Purkinje cell (primary cell): ENCODE data around the gene SH3D19. TPM values are rescaled to one million over a fixed set of nuclear protein-coding genes. Genes with fewer than 3 reads are reported as not detected.

Experiments used
- polyA plus RNA-seq: library from polyadenylated mRNA; unstranded; fragments of >200 nt; fragmentation: Nextera tagmentation; gene quantifications from 2 replicates; pipeline ENCODE4 v1.2.1, GENCODE V29; 2014

SH3D19 gene
- polyA plus RNA-seq: 11.0 and 14.0 TPM in 2 replicates

GRCh38 chr4:151325111-151325948, at the start of gene SH3D19:
TSS of gene SH3D19 (minus strand) at chr4:151325605. CDS start at chr4:151325352, 253 bp downstream.

GRCh38 chr4:151276787-151277562, 48.4 kb downstream of the SH3D19 start, which contains the start of gene PRSS48:
TSS of gene PRSS48 (plus strand) at chr4:151277161. CDS start at chr4:151277173, 12 bp downstream.

GRCh38 chr4:151099229-151099975, 226.0 kb downstream of the SH3D19 start, which contains the start of gene RPS3A:
TSS of gene RPS3A (plus strand) at chr4:151099628. CDS start at chr4:151099653, 25 bp downstream.

Other genes starting within 250 kb of the SH3D19 start
- 589 and 676 TPM in 2 replicates for gene RPS3A, start 226.0 kb downstream of the SH3D19 start, polyA plus RNA-seq
- gene PRSS48, start 48.4 kb downstream of the SH3D19 start, polyA plus RNA-seq: not detected in 2 replicates
- 8.8 and 9.8 TPM in 2 replicates for gene FHIP1A, start 83.6 kb upstream of the SH3D19 start, polyA plus RNA-seq